Tibial nerve (tissue), 3 donors: ENCODE data around the gene DOCK1.

ENCODE experiments used
- CTCF ChIP-seq, 5 experiments: fragments of 200-600 bp in 3 of 5; fragments of 450-650 bp in 2 of 5; sonication (generic) in 3 of 5; IDR thresholded peaks; one replicate each; pipeline ENCODE4 v1.5.1; 2016 to 2019; ENCODE audit warnings: antibody characterized with exemption in 5 of 5, mild to moderate bottlenecking in 3 of 5, moderate library complexity in 2 of 5
- POLR2A ChIP-seq, 2 donors: fragments of 450-650 bp; IDR thresholded peaks; one replicate each; pipeline ENCODE4 v1.6.1; 2017; ENCODE audit warnings: antibody characterized with exemption in 2 of 2, mild to moderate bottlenecking in 2 of 2, moderate library complexity in 2 of 2

GRCh38 chr10:127122831-127123230 is 217.6 kb downstream of the DOCK1 start:
- TF ChIP-seq CTCF (IDR thresholded peaks at IDR 0.05) (no peak), POLR2A (IDR thresholded peaks at IDR 0.05) (no peak)
